Kidney (tissue), 14 donors: ENCODE measurements around the gene FOSL2. TPM values are rescaled to one million over a fixed set of nuclear protein-coding genes. Genes with fewer than 3 reads are reported as not detected.
A peak's percentile ranks its signal among the peaks of the same experiment; 100 is the strongest.

ENCODE experiments used
- DNase-seq, 5 donors: peaks; one replicate each; pipeline ENCODE4 v3.0.0-alpha.2; 2013 to 2020
- FAIRE-seq: peaks from 2 replicates; lab custom pipeline; 2012; peaks lifted over from hg19 to GRCh38; lab: Jason Lieb, UNC
- H3K27ac ChIP-seq, 2 donors: one replicate each; pipeline ENCODE4 v1.7.0; 2013; ENCODE audit warnings: low read depth in 2 of 2, low read length in 2 of 2, inconsistent platforms in 1 of 2
- H3K27me3 ChIP-seq: one replicate; pipeline ENCODE4 v1.7.1; 2013; ENCODE audit warnings: low read length, inconsistent platforms; ENCODE audit not compliant: control insufficient read depth, insufficient read depth
- H3K36me3 ChIP-seq, 3 donors: one replicate each; pipeline versions ENCODE4 v1.7.0 to v1.7.1; 2013; ENCODE audit warnings: low read length in 3 of 3, control low read depth in 1 of 3, inconsistent platforms in 1 of 3; ENCODE audit not compliant: insufficient read depth in 3 of 3, control insufficient read depth in 2 of 3
- H3K4me1 ChIP-seq, 3 donors: one replicate each; pipeline versions ENCODE4 v1.7.0 to v1.7.1; 2013; ENCODE audit warnings: low read length in 3 of 3, inconsistent platforms in 1 of 3, low read depth in 1 of 3; ENCODE audit not compliant: control insufficient read depth in 2 of 3, insufficient read depth in 2 of 3
- H3K4me3 ChIP-seq, 3 donors: one replicate each; pipeline versions ENCODE4 v1.7.0 to v1.8.1; 2013; ENCODE audit warnings: low read length in 3 of 3, control low read depth in 1 of 3, inconsistent platforms in 1 of 3
- H3K9ac ChIP-seq, 3 donors: one replicate each; pipeline versions ENCODE4 v1.7.0 to v1.7.1; 2013; ENCODE audit warnings: low read length in 3 of 3, control low read depth in 1 of 3, inconsistent platforms in 1 of 3
- H3K9me3 ChIP-seq, 3 donors: one replicate each; pipeline versions ENCODE4 v1.7.0 to v1.7.1; 2013; ENCODE audit warnings: low read length in 3 of 3, control low read depth in 1 of 3, inconsistent platforms in 1 of 3; ENCODE audit not compliant: control insufficient read depth in 2 of 3, insufficient read depth in 1 of 3
- CTCF ChIP-seq: IDR thresholded peaks from 3 replicates; pipeline ENCODE4 v1.5.1; 2012; ENCODE audit warnings: mild to moderate bottlenecking, moderate library complexity, borderline replicate concordance; ENCODE audit not compliant: insufficient read depth; ENCODE audit errors: extremely low read depth
- intact Hi-C: fragments of 100-400 bp; cut with DNase I; formaldehyde crosslinking; loops from one replicate; pipeline ENCODE4 v1.11.1; 2022
- polyA plus RNA-seq: library from polyadenylated mRNA; stranded (reverse); fragments of 350-450 nt; fragmentation: Illumina TruSeq; extraction: RNeasy Lipid Tissue Mini Kit (QIAGEN cat#74804); gene quantifications from one replicate; pipeline ENCODE4 v1.2.3, GENCODE V29; 2014; ENCODE audit warnings: low read depth, low replicate concordance; ENCODE audit not compliant: insufficient read depth
- total RNA-seq: library from RNA; stranded (reverse); fragmentation: NEBNext Ultra II Directional; extraction: Animal tissue kit (Norgen Biotek cat#: 25700); gene quantifications from one replicate; pipeline ENCODE4 v1.2.1, GENCODE V29; 2021
- donor health status: control.
- donor health status: control.
- donor health status: control.
- donor health status: control.
- donor health status: control.
- donor health status: DM: yes; HTN: yes; CAD: no.
- donor health status: Normal renal cell carcinoma (clear cell type).

Gene FOSL2
- total and polyA plus RNA-seq, 2 donors from 2014 or later = 20.6 to 149 TPM

- FAIRE-seq (no peak), DNase-seq (no peak)
- peak overlapping the region in 1 of 2 donors; percentile 54 for H3K27ac ChIP-seq
- intact Hi-C loops = no loop called here
- peaks cover 0 to 95% (median 83%) of the 10 kb centered on the region in 3 donors for H3K36me3 ChIP-seq
- peaks cover 0 to 21% (median 0%) of the 10 kb centered on the region in 3 donors for H3K4me1 ChIP-seq
- H3K4me3 ChIP-seq = no peak overlapping the region
- H3K9me3 ChIP-seq = no peaks in the 10 kb centered on the region
- no peak for TF ChIP-seq CTCF
- no peaks in the 10 kb centered on the region for H3K27me3 ChIP-seq
- peak overlapping the region in 1 of 3 donors; percentile 29 for H3K9ac ChIP-seq
Observed at GRCh38 chr2:28407976-28408690, 15.5 kb downstream of the FOSL2 start.

GRCh38 chr2:28408764-28409599 lies 16.3 kb downstream of the FOSL2 start:
- Histone ChIP-seq H3K9ac (no peak overlapping the region), H3K4me1 (peaks cover 0 to 21% (median 0%) of the 10 kb centered on the region in 3 donors), H3K27ac (peak overlapping the region in 1 of 2 donors; percentile 61), H3K4me3 (no peak overlapping the region), H3K9me3 (no peaks in the 10 kb centered on the region), H3K36me3 (peaks cover 0 to 95% (median 80%) of the 10 kb centered on the region in 3 donors), H3K27me3 (no peaks in the 10 kb centered on the region)
- FAIRE-seq (no peak), DNase-seq (peak in 1 of 5 donors; percentile 95)
- intact Hi-C loops = no loop called here
- TF ChIP-seq CTCF = no peak

- DNase-seq (no peak), FAIRE-seq (no peak)
- no peak for TF ChIP-seq CTCF
- Histone ChIP-seq H3K27me3 (no peaks in the 10 kb centered on the region), H3K27ac (no peak overlapping the region), H3K36me3 (peaks cover 2 to 89% (median 72%) of the 10 kb centered on the region in 3 donors), H3K9me3 (no peaks in the 10 kb centered on the region), H3K4me3 (no peak overlapping the region), H3K9ac (no peak overlapping the region), H3K4me1 (peaks cover 0 to 20% (median 0%) of the 10 kb centered on the region in 3 donors)
- intact Hi-C loops = no loop called here
Observed at GRCh38 chr2:28411166-28411755, 18.6 kb downstream of the FOSL2 start.
